HEK293 (cell line): ENCODE data around the gene PPP2R2D.

Experiments
- BCL6B ChIP-seq: fragments of 450-650 bp; formaldehyde crosslinking; IDR thresholded peaks from 2 replicates; pipeline ENCODE4 v1.5.1; 2017; ENCODE audit warnings: missing biosample characterization, missing genetic modification characterization
- GFI1B ChIP-seq: fragments of 450-650 bp; formaldehyde crosslinking; IDR thresholded peaks from 2 replicates; pipeline ENCODE4 v1.5.1; 2016; ENCODE audit warnings: missing biosample characterization, missing genetic modification characterization
- GLI4 ChIP-seq: fragments of 450-650 bp; formaldehyde crosslinking; IDR thresholded peaks from 2 replicates; pipeline ENCODE4 v1.5.1; 2016; ENCODE audit warnings: missing biosample characterization, missing genetic modification characterization
- IKZF3 ChIP-seq: fragments of 450-650 bp; IDR thresholded peaks from 2 replicates; pipeline ENCODE4 v1.5.0; 2018; ENCODE audit warnings: missing biosample characterization, mild to moderate bottlenecking, missing genetic modification characterization, moderate library complexity
- KLF10 ChIP-seq: fragments of 450-650 bp; IDR thresholded peaks from 2 replicates; pipeline ENCODE4 v1.5.1; 2018; ENCODE audit warnings: missing biosample characterization, mild to moderate bottlenecking, missing genetic modification characterization
- KLF8 ChIP-seq: fragments of 450-650 bp; formaldehyde crosslinking; IDR thresholded peaks from 2 replicates; pipeline ENCODE4 v1.5.1; 2016; ENCODE audit warnings: missing biosample characterization, missing genetic modification characterization
- MEIS1 ChIP-seq: sonication (generic); formaldehyde crosslinking; IDR thresholded peaks from 2 replicates; pipeline ENCODE4 v1.8.1; 2022; ENCODE audit warnings: missing genetic modification reagents, mild to moderate bottlenecking, borderline replicate concordance
- REPIN1 ChIP-seq: fragments of 450-650 bp; formaldehyde crosslinking; IDR thresholded peaks from 2 replicates; pipeline ENCODE4 v1.5.1; 2017; ENCODE audit warnings: missing biosample characterization, missing genetic modification characterization, low read depth
- TCF7L2 ChIP-seq: IDR thresholded peaks from 2 replicates; pipeline ENCODE4 v1.6.1; 2011; ENCODE audit warnings: low read depth, mild to moderate bottlenecking, inconsistent platforms, low read length, moderate library complexity, borderline replicate concordance
- TSHZ1 ChIP-seq: fragments of 450-650 bp; formaldehyde crosslinking; IDR thresholded peaks from 2 replicates; pipeline ENCODE4 v1.5.1; 2016; ENCODE audit warnings: missing biosample characterization, missing genetic modification characterization, borderline replicate concordance
- ZBTB11 ChIP-seq: fragments of 450-650 bp; formaldehyde crosslinking; conservative IDR thresholded peaks from 2 replicates; pipeline ENCODE4 v1.5.1; 2016; ENCODE audit warnings: low read depth, missing biosample characterization, missing genetic modification characterization
- ZNF10 ChIP-seq: fragments of 450-650 bp; formaldehyde crosslinking; IDR thresholded peaks from 2 replicates; pipeline ENCODE4 v1.5.1; 2017; ENCODE audit warnings: missing biosample characterization, missing genetic modification characterization
- ZNF121 ChIP-seq: fragments of 450-650 bp; formaldehyde crosslinking; IDR thresholded peaks from 2 replicates; pipeline ENCODE4 v1.5.1; 2016; ENCODE audit warnings: missing biosample characterization, missing genetic modification characterization
- ZNF140 ChIP-seq: fragments of 450-650 bp; formaldehyde crosslinking; IDR thresholded peaks from 2 replicates; pipeline ENCODE4 v1.5.1; 2016; ENCODE audit warnings: missing biosample characterization, missing genetic modification characterization
- ZNF18 ChIP-seq: fragments of 450-650 bp; formaldehyde crosslinking; IDR thresholded peaks from 2 replicates; pipeline ENCODE4 v1.5.1; 2016; ENCODE audit warnings: missing biosample characterization, missing genetic modification characterization
- ZNF202 ChIP-seq: fragments of 450-650 bp; formaldehyde crosslinking; IDR thresholded peaks from 2 replicates; pipeline ENCODE4 v1.5.1; 2016; ENCODE audit warnings: missing biosample characterization, missing genetic modification characterization, borderline replicate concordance
- ZNF211 ChIP-seq: fragments of 450-650 bp; formaldehyde crosslinking; IDR thresholded peaks from 2 replicates; pipeline ENCODE4 v1.5.1; 2016; ENCODE audit warnings: low read depth, missing biosample characterization, missing genetic modification characterization
- ZNF248 ChIP-seq: fragments of 450-650 bp; formaldehyde crosslinking; IDR thresholded peaks from 2 replicates; pipeline ENCODE4 v1.5.1; 2017; ENCODE audit warnings: missing biosample characterization, missing genetic modification characterization
- ZNF426 ChIP-seq: fragments of 450-650 bp; formaldehyde crosslinking; IDR thresholded peaks from 2 replicates; pipeline ENCODE4 v1.5.1; 2017; ENCODE audit warnings: missing biosample characterization, missing genetic modification characterization, mild to moderate bottlenecking, inconsistent platforms, moderate library complexity
- ZNF48 ChIP-seq: fragments of 450-650 bp; formaldehyde crosslinking; IDR thresholded peaks from 2 replicates; pipeline ENCODE4 v1.5.1; 2016; ENCODE audit warnings: missing biosample characterization, missing genetic modification characterization
- ZNF514 ChIP-seq: fragments of 450-650 bp; formaldehyde crosslinking; IDR thresholded peaks from 2 replicates; pipeline ENCODE4 v1.5.1; 2016; ENCODE audit warnings: missing biosample characterization, missing genetic modification characterization
- ZNF530 ChIP-seq: fragments of 450-650 bp; formaldehyde crosslinking; IDR thresholded peaks from 2 replicates; pipeline ENCODE4 v1.5.1; 2016; ENCODE audit warnings: low read depth, missing biosample characterization, missing genetic modification characterization
- ZNF610 ChIP-seq: fragments of 450-650 bp; formaldehyde crosslinking; IDR thresholded peaks from 2 replicates; pipeline ENCODE4 v1.5.1; 2016; ENCODE audit warnings: missing biosample characterization, missing genetic modification characterization, borderline replicate concordance
- ZNF623 ChIP-seq: fragments of 450-650 bp; formaldehyde crosslinking; IDR thresholded peaks from 2 replicates; pipeline ENCODE4 v1.5.1; 2016; ENCODE audit warnings: missing biosample characterization, missing genetic modification characterization
- ZNF658 ChIP-seq: fragments of 450-650 bp; formaldehyde crosslinking; IDR thresholded peaks from 2 replicates; pipeline ENCODE4; 2016; ENCODE audit warnings: missing biosample characterization, missing genetic modification characterization
- ZNF776 ChIP-seq: fragments of 450-650 bp; formaldehyde crosslinking; IDR thresholded peaks from 2 replicates; pipeline ENCODE4 v1.5.0; 2017; ENCODE audit warnings: missing biosample characterization, missing genetic modification characterization, borderline replicate concordance
- TF ChIP-seq, protein P1 (sequence below): fragments of 450-650 bp; formaldehyde crosslinking; IDR thresholded peaks from 2 replicates; pipeline ENCODE4 v1.5.1; 2016; ENCODE audit warnings: missing biosample characterization, missing genetic modification characterization

PPP2R2D gene

DNA sequence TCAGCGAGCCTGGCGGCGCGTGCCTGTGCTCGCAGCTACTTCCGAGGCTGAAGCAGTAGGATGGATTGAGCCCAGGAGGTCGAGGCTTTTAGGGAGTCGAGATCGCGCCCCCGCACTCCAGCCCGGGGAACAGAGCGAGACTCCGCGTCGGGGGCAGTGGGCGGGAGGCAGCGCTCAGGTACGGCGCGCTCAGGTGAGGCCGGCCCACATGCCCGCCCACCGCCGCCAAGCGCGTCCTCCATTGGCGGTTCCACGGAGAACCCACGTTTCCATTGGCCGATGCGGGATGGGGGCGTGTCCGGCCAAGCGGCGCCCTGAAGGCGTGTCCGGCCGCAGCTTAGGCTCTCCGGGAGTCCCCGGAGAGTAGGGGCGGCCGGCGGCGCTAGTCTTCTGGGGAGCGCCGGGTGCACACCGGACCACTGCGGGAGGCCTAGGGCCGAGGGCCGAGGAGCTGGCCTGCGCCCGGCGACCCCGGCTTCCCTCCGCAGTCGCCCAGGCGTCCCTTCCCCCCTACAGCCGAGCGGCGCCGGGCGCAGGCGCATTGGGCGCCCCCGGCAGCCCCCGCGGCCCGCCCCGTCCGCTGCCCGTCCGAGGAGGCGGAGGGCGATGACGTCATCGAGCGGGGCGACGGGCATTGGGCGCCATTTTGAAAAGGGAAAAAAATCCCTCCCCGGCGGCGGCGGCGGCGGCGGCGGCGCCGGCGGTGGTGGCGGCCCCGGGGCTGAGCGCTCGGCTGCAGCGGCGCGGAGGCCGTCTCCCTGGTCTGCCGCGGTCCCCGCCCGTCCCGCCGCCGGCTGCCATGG, at the start of gene PPP2R2D (continued):
- no peak for TF ChIP-seq TSHZ1 (tag by site-specific recombination)
- TF ChIP-seq TCF7L2 = no peak
- no peak for TF ChIP-seq ZNF48 (tag by site-specific recombination)
- TF ChIP-seq ZNF211 = no peak
- no peak for TF ChIP-seq BCL6B (tag by site-specific recombination)
- no peak for TF ChIP-seq ZNF18 (tag by site-specific recombination)
- no peak for TF ChIP-seq MEIS1 (CRISPR knock-in tag)
- TF ChIP-seq ZNF776 (tag by site-specific recombination) = no peak
- no peak for TF ChIP-seq REPIN1 (tag by site-specific recombination)
- TF ChIP-seq GLI4 (tag by site-specific recombination) = no peak
- TF ChIP-seq ZNF623 (tag by site-specific recombination) = no peak
- TF ChIP-seq ZNF248 (tag by site-specific recombination) = no peak
- no peak for TF ChIP-seq GFI1B (tag by site-specific recombination)
- no peak for TF ChIP-seq ZNF202 (tag by site-specific recombination)
- TF ChIP-seq ZNF426 (tag by site-specific recombination) = no peak
- no peak for TF ChIP-seq ZNF121
- TF ChIP-seq, protein P1, sequence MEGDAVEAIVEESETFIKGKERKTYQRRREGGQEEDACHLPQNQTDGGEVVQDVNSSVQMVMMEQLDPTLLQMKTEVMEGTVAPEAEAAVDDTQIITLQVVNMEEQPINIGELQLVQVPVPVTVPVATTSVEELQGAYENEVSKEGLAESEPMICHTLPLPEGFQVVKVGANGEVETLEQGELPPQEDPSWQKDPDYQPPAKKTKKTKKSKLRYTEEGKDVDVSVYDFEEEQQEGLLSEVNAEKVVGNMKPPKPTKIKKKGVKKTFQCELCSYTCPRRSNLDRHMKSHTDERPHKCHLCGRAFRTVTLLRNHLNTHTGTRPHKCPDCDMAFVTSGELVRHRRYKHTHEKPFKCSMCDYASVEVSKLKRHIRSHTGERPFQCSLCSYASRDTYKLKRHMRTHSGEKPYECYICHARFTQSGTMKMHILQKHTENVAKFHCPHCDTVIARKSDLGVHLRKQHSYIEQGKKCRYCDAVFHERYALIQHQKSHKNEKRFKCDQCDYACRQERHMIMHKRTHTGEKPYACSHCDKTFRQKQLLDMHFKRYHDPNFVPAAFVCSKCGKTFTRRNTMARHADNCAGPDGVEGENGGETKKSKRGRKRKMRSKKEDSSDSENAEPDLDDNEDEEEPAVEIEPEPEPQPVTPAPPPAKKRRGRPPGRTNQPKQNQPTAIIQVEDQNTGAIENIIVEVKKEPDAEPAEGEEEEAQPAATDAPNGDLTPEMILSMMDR (tag by site-specific recombination) = no peak
- peak; percentile 67; the same call in 1 of the 2 replicates for TF ChIP-seq KLF8 (tag by site-specific recombination)
- no peak for TF ChIP-seq ZNF140
- TF ChIP-seq ZNF530 (tag by site-specific recombination) = no peak
- no peak for TF ChIP-seq ZNF514 (tag by site-specific recombination)
- TF ChIP-seq ZNF658 (tag by site-specific recombination) = no peak
- TF ChIP-seq IKZF3 = 0 out of 2 replicates have a peak, but pooled peaks have one; percentile 17
- TF ChIP-seq KLF10 = peak; percentile 73
- no peak for TF ChIP-seq ZNF10
- TF ChIP-seq ZBTB11 (tag by site-specific recombination) = no peak
- TF ChIP-seq ZNF610 = no peak
